ENCODE results near the gene CREG1.

DNA sequence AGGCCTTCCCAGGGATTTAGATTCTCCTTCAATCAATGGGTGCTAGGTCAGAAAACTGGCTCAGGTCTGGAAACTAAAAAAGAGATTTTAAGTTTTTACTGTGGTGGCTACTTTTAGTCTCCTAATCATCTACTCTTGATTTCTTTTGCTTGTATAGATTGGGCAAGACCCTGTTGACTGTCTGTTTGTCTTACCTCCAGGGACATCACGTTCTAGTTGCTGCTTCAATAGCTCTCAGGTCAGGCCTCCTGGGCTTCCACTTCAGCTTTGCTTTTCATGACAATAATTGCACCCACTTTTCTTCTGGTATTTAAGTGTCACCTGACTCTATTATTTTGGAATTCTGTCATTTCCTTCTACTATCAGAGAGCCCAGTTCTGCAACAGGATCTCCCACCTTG is 28.5 kb upstream of the CREG1 start:
- no peak for TF ChIP-seq POLR2A (IDR thresholded peaks at IDR 0.05; ENCODE audit: low read depth, low read length)
- TF ChIP-seq POLR2AphosphoS5 (IDR thresholded peaks at IDR 0.05; ENCODE audit: low read depth, low read length): no peak
- no peak for TF ChIP-seq TAF1 (IDR thresholded peaks at IDR 0.05; ENCODE audit: low read depth, low read length)
- TF ChIP-seq POU2F2 (IDR thresholded peaks at IDR 0.05; ENCODE audit: low read depth, low read length): no peak
- TF ChIP-seq PAX5 (IDR thresholded peaks at IDR 0.05; ENCODE audit: insufficient read depth, low read length, severe bottlenecking): no peak

All from GM12891 (cell line).